GM19467 (cell line): Measurements from ENCODE around the gene USF3.

ENCODE experiments used
- ATAC-seq: cut with Tn5 transposase; IDR thresholded peaks from one replicate; pipeline ENCODE4 v1.9.1; 2021; ENCODE audit warnings: mild to moderate bottlenecking, moderate library complexity; ENCODE audit not compliant: unreplicated experiment

USF3 gene

DNA sequence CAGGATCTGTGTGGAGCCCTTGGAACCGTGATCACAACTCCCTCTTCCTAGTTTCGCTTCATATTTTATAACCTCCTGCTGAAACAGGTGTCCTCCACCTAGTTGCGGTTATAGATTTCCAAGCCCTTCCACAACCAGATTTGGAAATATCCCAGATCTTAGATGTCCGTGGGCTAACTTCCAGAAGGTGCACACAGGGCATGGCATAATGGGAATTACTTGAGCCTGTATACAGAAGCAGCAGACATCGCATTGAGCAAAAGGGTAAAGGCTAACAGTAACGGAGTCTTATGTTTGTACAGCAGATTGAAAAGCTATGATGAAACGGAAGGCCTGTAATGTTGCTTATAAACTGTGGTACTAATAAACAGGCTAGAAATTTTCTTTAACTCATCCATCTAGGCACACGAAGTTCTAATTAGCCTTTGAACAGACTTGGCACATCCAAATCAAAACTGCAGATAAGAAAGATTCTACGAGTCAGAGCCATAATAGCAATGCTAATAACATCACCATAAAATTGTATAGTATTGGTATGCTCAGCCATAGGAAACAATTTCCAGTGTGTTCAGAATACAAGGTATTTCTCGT is 1.2 kb upstream of the USF3 start:
- no peak for ATAC-seq

DNA sequence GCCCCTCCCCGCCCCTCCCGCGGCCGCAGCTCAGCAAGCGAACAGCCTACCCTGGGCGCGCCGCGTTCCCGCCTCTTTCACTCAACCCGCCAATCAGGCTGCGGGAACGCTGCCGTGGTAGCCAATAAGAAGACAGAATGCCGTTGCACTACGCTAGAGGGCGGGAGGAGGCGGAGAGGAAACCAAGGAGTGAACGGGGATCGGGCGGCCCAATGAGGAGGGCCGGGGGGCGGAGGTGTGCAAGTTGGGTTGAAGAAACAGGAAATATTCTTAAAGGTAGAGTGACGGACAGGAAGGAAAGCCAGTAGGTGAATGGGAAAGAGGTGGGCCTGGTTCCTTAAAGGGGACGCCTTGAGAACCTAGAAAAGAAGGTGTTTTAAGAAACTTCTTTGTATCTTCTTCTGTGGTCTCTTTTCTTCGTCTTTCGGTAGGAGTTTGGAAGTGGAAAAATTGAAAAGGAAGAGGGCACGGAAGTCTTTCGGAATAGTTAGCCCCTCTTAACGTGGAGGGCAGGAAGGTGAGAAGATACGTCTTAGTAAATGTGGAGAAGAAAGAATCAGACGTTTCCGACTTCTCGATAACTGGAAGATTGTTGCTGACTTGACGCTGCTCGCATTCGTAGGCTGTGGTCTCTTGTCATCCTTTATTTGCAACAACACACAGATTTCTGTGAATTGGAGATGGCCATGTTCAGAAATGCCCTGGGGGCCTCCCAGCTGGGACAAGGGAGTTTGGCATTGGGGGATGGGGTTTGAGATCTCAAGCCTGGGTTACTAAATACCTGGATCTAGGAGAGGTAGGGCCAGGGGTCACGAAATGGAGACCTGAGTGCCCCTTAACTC is 437 bp upstream of the USF3 start:
- peak; percentile 95 for ATAC-seq

DNA sequence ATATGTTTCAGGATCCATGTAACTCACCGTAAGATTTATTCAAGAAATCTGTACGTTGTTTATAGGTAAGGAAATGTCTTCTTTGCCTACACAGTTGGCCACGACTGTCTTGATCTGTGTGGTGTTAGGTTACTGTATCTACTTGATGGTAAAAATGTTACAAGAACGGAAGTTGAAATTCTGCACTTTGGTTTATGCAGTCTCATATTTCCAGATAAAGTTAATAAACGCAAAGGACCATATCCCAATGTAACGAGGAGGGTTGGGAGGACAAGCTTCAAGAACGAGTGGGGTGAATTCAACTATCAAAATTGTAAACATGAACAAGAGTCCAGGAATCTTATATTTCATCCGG is 1.0 kb downstream of the USF3 start:
- ATAC-seq, result no peak

DNA sequence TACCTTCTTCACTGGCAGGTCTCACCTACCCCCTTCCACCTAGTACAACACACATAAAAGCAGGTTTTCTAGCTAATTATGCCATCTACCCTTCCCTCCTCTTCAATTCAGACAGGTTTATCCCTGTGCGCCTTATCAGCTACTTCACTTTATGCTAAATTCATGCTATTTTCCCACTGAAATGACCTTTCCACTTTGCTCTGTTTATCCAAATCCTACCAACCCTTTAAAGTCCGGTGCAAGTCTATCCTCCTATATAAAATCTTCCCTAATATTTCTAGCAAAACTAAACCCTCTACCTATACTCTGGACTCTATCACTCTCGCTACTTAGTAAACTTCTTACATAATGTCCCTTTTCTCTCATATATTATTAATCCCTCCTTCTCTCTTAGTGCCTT is 6.0 kb downstream of the USF3 start:
- ATAC-seq, result no peak

DNA sequence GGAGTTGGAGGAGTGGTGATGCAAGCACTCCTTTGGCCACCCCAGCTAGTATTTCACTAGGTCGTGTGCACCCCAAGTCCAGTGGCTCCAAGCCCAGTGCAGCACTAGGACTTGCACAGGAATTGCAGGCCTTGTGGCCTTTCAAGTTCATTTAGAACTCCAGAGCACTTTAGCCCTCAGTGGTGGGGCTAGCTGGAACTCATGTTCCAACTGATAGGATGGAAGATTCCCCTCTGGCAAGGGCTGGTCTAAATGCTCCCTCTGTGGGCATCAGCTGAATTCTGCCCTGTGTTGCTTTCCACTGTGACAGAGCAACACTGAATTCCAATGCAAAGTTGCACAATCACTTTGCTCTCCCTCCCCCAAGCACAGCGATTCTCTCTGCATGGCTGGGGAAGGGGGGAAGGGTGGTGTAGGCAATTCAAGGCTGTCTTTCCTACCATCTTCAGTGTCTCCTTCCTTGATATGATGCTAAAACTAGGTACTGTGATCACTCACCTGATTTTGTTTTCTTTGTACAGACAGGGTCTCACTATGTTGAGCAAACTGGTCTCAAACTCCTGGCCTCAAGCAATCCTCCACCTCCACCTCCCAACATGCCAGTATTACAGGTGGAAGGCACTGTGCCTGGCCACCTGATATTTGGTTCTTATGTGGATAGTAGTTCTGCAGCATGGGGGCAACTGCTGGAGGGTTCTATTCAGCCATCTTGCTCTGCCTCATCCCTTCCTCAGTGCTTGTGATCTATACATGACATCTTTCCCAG is 10.3 kb downstream of the USF3 start:
- no peak for ATAC-seq

DNA sequence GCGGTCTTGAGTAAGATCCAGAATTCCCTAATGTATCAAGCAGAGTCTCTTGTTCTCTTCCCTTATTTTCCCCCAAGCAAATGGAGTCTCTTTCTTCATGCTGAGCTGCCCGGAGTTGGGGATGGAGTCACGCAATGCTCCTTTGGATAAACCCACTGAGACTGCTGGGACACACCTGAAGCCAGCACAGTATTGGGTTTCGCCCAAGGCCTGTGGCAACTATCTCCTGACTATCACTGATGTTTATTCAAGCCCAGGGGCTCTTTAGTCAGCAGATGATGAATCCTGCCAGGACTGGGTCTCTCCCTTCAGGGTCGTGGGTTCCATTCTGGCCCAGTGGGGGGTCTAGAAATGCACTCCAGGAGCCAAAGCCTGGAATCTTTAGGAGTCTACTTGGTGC is 11.3 kb downstream of the USF3 start:
- ATAC-seq, result no peak

DNA sequence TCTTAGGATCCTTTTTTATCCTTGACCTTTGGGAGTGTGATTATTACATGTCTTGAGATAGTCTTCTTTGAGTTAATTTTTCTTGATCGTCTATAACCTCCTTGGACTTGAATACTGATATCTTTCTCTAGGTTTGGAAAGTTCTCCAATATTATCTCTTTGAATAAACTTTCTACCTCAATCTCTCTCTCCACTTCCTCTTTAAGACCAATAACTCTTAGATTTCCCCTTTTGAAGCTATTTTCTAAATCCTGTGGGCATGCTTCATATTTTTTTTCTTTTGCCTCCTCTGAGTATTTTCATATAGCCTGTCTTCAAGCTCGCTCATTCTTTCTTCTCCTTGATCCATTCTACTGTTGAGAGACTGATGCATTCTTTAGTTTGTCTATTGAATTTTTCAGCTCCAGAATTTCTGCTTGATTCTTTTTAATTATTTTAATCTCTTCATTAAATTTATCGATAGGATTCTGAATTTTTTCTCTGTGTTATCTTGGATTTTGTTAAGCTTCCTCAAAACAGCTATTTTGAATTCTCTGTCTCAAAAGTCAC is 12.1 kb downstream of the USF3 start:
- no peak for ATAC-seq

DNA sequence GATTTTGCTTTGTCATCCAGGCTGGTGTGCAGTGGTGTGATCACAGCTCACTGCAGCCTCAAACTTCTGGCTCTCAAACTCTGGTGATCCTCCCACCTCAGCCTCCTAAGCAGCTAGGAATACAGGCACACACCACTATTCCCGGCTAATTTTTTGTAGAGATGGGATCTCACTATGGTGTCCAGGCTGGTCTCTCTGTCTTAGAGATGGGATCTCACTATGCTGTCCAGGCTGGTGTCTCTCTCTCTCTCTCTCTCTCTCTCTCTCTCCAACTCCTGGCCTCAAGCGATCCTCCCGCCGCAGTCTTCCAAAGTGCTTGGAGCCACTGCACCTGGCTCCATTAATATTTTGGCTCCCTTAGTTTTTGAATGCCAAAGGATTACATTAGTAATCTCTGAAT is 17.7 kb downstream of the USF3 start:
- ATAC-seq, result no peak

DNA sequence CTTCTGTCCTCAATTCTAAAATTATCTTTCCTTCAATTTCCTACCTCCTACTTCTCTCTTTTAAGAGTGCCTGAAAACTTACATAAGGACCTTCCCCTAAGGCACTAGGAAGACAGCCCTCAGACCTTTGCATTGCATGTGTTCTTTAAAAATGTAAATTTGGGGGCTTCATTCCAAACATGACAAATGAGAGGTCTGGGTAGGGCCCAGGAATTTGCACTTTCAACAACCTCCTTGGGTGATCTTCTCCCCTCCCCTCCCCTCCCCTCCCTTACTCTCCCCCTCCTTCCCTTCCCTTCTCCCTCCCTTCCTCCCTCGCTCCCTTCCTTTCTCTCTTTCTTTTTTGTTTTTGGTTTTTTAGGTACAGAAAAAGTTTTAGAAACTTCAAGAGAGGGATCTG is 18.7 kb downstream of the USF3 start:
- no peak for ATAC-seq

DNA sequence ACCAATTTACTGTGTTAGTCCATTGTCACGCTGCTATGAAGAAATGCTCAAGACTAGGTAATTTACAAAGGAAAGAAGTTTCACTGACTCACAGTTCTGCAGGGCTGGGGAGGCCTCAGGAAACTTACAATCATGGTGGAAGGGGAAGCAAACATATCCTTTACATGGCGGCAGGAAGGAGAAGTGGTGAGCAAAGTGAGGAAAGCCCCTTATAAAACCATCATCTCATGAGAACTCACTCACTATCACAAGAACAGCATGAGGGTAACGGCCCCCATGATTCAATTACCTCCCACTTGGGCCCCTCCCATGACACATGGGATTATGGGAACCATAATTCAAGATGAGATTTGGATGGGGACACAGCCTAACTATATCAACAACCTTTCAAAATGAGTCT is 20.2 kb downstream of the USF3 start:
- no peak for ATAC-seq

DNA sequence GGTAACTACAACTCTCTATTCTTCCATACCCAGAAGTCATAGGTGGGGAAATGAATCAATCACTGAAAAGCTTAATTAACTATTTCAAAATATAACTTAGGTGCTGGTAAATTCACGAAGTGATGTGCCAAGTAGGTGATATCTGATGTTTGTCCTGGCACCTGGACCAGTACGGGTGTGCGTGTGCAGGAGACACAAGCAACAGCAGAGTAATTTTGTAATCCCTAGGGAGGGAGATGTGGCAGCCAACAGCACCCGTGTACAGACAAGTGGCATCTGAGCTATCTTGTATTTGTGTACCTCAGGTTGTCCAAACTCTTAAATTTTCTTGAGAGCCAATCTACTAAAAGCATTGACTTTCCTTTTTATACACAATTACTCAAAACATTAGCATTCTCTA is 22.8 kb downstream of the USF3 start:
- ATAC-seq, result no peak

DNA sequence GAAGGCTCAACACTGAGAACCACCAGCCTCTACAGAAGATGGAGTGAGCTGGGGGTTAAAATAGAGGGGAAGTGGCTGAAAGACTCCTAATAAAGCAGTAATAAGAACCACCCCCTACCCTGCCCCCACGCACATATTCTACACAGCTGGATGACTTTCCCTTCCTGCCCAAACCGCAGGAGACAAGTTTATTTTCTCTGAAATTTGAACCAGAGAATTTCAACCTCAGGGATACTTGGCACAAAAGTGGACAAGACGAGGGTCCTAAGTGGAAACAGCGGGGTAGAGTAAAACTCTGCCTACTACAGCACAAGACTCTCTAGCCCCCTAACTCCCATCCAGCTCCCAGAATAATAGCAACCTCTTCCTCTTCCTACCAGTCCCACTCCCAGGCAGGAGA is 28.4 kb downstream of the USF3 start:
- ATAC-seq, result no peak

DNA sequence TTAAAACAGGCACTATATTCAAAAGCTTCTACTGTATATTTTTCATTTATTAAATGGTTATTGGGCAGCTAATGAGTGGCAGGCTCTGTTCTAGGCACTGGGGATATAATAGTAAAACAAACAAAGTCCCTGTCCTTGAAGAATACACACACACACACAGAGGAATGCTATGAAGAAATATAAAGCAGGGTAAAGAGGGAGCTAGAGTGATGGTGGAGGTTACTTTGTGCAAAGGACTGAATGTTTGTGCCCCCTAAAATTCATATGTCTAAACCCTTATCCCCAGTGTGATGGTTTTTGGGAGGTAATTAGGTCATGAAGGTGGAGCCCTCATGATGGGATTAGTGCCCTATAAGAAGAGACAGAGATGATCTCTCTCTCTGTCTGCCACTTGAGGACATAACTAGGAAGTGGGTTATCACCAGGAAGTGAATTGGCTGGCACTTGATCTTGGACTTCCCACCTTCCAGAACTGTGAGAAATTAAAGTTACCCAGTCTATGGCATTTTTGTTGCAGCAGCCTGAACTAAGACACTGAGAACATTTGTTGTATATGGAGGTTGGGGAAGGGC is 31.8 kb downstream of the USF3 start:
- no peak for ATAC-seq

DNA sequence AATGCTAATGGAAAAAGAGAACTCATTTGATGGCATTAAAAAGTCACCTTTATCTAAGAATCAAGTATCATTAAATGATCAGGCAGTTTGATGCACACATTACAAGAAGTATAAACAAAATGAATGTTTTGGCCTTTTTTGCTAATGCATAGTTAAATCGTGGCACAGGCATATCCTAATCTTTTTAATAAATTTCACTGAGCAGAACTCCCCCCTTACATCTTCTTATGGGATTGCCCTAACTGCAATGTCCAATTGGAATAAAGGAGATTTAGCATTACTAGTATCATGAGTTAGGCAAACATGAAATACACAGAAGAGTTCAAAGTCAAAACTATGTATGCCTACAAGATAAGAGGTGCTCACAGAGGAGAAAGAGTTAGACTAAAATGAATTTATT is 32.7 kb downstream of the USF3 start:
- ATAC-seq, result no peak

DNA sequence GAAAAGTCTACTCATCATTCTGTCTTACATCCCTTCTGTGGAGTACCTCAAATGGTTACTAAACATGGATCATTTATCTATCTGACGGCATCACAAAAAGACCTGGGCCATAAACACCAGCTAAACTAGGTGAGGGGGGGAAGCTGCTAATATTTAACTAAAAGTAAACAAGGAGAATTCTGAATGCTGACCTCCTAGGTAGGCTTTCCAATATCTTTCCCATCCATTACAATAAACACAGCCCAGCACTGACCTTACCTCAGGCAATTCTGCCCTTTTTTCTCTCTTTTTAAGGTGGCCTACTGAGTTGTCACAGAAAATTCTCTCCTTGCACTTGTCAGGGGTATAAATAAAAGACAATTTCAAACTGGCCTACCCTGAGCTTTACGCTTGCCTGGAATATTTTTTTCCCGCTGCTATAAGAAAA is 33.1 kb downstream of the USF3 start:
- no peak for ATAC-seq

DNA sequence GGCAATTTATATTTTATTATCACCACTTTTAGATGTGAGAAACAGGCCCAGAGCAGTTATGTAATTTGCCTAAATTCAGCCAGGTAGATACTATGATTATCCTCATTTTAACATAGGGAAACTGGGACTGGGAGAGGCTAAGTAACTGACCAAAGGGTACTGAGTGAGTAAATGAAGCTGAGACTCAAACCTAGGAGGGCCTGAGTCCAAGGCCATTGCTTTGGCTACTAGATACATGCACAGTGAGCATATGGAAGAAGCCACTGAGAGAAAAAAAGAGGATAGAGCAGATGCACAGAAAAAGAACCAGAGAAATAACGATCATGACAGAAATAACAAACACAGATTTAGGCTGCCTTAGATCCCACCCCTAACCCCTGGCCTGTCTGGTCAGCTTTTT is 33.6 kb downstream of the USF3 start:
- ATAC-seq, result no peak

DNA sequence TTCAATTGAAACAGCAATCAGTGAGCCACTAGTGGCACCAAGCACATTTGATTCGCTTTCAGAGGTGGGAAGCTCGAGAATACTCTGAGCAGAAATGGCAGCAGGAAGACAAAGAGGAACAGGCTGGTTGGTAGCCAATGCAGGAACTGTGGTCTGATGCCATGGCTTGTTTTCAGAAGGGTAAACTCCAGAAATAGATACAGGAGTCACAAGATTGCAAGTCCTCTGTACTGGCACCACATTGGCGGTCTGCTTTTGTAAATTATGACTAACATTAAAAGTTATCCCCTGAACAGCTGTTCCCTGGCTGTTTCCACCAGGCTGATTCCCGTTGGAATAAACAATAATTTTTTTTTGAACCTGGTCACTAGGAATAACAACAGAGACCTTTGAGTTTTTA is 35.5 kb downstream of the USF3 start:
- ATAC-seq, result no peak

DNA sequence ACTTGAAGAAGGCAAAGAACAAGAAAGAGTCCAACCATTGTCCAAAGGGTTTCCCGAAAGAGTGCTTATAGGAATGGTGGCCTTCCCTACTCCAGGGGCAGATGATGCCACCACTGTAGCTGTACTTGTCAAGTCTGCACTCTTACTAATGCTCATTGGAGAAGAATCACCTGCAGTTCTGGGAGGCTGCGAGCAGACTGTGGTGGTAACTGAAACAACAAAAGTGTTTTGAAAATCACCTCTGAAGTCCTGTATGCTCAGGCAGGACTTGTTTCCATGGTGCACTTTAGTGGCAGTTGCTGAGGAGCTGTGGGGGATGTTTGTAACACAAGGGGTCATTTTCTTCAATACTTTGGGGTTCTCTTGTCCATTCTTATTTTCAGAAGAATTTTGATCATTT is 36.0 kb downstream of the USF3 start:
- no peak for ATAC-seq

DNA sequence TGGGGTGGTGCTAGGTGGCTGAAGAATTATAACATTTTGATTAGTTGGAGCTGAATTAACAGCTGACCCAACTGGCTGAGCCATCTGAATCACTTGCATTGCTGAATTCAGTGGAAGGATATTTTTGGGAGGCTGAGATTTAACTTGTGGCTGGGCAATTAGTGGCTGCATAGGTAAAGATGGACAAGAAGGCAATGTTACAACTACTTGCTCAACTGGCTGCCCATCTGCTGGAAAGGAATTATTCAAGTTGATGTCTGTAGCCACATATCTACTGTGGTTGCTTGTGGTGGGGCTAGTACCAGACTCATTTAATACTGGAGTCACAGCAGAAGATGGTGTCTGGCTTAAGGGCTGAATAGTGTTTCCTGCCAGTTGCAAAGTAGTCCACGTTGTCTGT is 36.4 kb downstream of the USF3 start:
- ATAC-seq, result no peak

DNA sequence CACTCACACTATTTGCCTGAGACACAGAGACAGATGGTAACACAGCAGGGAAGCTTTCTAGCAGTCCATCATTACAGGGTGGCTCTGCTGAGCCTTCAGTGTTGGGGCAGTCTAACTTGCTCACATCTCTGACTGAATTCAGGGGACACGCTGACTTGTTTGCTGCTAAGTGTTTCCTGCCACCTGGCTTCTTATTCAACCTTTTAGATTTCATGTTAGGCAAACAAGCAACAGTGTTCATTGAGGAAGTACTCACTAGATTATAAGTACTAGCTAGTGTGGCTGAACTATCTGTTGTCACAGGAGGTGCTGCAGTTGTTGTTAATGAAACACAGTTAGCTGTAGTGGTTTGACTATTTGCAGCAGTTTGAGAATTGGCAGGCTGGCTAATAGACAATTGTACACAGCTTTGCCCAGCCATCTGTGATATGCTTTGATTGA is 37.3 kb downstream of the USF3 start:
- no peak for ATAC-seq

DNA sequence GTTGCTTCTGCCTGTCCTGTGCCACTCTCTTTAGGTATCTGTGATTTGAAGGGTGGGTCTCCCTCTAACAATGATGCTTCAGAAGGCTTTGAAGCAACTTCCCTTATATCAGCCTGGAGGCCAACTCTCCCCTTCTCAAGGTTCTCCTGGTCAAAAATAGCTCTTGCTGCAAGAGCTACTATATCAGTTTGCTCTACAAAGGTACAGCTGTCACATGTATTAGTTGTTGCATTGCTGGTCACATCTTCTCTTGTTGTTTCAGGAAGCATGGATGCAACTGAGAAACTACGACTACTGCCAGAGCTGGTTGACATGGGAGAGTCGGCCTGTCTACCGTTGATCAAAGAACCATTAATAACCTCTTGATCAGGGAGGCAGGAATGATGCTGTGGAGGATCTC is 38.3 kb downstream of the USF3 start:
- ATAC-seq, result no peak
